Right lobe of liver (tissue), 6 donors: ENCODE data around the gene LDHAL6A. TPM values are rescaled to one million over a fixed set of nuclear protein-coding genes. Genes with fewer than 3 reads are reported as not detected.

ENCODE experiments used
- ATAC-seq, 4 donors: fragments of 200-7000 bp; cut with Tn5 transposase; one replicate each; pipeline ENCODE4 v1.9.1; 2020; ENCODE audit warnings: mild to moderate bottlenecking in 4 of 4, moderate library complexity in 4 of 4
- DNase-seq, 3 donors: peaks; one replicate each; pipeline ENCODE4 v3.0.0-alpha.2; 2020
- H3K27ac ChIP-seq, 3 donors: fragments of 200-600 bp; one replicate each; pipeline ENCODE4 v1.8.0; 2022
- H3K27me3 ChIP-seq, 2 donors: fragments of 200-600 bp; one replicate each; pipeline ENCODE4 v1.8.0; 2022
- H3K36me3 ChIP-seq, 4 donors: fragments of 200-600 bp; sonication (generic) in 1 of 4; one replicate each; pipeline versions ENCODE4 v1.5.1 to v1.8.0; 2017 to 2022; ENCODE audit warnings: control low read depth in 1 of 4
- H3K4me1 ChIP-seq, 4 donors: fragments of 200-600 bp; sonication (generic) in 1 of 4; one replicate each; pipeline versions ENCODE4 v1.5.1 to v1.8.0; 2017 to 2022; ENCODE audit warnings: control low read depth in 1 of 4
- H3K4me3 ChIP-seq, 3 donors: fragments of 200-600 bp; one replicate each; pipeline ENCODE4 v1.8.0; 2022
- H3K9me3 ChIP-seq, 4 donors: fragments of 200-600 bp; sonication (generic) in 1 of 4; one replicate each; pipeline versions ENCODE4 v1.5.1 to v1.8.0; 2017 to 2022; ENCODE audit warnings: control low read depth in 1 of 4
- POLR2A ChIP-seq: fragments of 450-650 bp; IDR thresholded peaks from one replicate; pipeline ENCODE4 v1.6.1; 2017; ENCODE audit warnings: antibody characterized with exemption, mild to moderate bottlenecking
- WGBS: methylation state at CpG from one replicate; pipeline ENCODE4 v1.1.6; 2018; ENCODE audit warnings: low coverage, low lambda C conversion rate; ENCODE audit not compliant: insufficient coverage; ENCODE audit errors: missing lambda C conversion rate; 5-methylcytosine and 5-hydroxymethylcytosine counted together
- intact Hi-C, 2 donors: fragments of 100-400 bp; cut with DNase I; formaldehyde crosslinking; loops; one replicate each; pipeline versions ENCODE4 v1.11.2 to v1.14.1; 2022
- total RNA-seq, 6 experiments: library from RNA; depleted of rRNA in 2 of 6; stranded (reverse); fragments of >200 nt in 2 of 6; fragmentation: NEBNext Ultra II Directional in 3 of 6; extraction: Animal tissue kit (Norgen Biotek cat#: 25700) in 3 of 6; gene quantifications; one replicate each; pipeline versions ENCODE4 v1.1.0 to v1.2.4, GENCODE V29; 2016 to 2023
- TF ChIP-seq, protein P1 (sequence below), 4 donors: fragments of 200-600 bp in 3 of 4; fragments of 450-650 bp in 1 of 4; IDR thresholded peaks; one replicate each; pipeline versions ENCODE4 v1.5.1 to v1.8.0; 2016 to 2022; ENCODE audit warnings: antibody characterized with exemption in 4 of 4, mild to moderate bottlenecking in 2 of 4
- donor health status: DM: no; HTN: yes; CAD: no.
- donor health status: DM: no; HTN: no; CAD: no.
- donor health status: DM: no; HTN: no; CAD: no.
- donor health status: DM: no; HTN: yes; CAD: no.
- donor health status: DM: no; HTN: yes; CAD: no.

The LDHAL6A gene
- total RNA-seq, 6 experiments from 2014 or later = not detected

DNA sequence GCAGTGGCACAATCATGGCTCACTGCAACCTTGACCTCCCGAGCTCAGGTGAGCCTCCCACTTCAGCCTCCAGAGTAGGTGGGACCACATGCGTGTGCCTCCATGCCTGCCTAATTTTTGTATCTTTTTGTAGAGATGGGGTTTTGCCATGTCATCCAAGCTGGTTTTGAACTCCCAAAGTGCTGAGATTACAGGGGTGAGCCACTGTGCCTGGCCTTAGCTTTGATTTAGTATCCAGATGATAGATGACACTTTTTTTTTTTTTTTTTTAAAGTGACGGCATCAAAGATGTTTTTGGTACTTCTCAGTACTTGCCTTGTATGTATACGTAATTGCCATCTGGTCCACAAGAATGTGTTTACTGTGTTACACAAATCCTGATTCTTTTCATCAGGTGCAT, 23.4 kb downstream of the LDHAL6A start:
- Histone ChIP-seq H3K4me1 (no peaks in the 10 kb centered on the region), H3K9me3 (no peaks in the 10 kb centered on the region), H3K36me3 (peaks cover 0 to 68% (median 17%) of the 10 kb centered on the region in 4 donors), H3K27ac (no peak overlapping the region), H3K27me3 (no peaks in the 10 kb centered on the region), H3K4me3 (no peak overlapping the region)
- WGBS = 96% methylated on average over 4 of the region's 4 CpGs
- DNase-seq = no peak
- ATAC-seq = no peak
- TF ChIP-seq POLR2A = no peak
- intact Hi-C loops = no loop called here

GRCh38 chr11:18485913-18486528, 30.4 kb downstream of the LDHAL6A start:
- intact Hi-C loops = no loop called here
- ATAC-seq (no peak), DNase-seq (no peak)
- H3K9me3 ChIP-seq = no peaks in the 10 kb centered on the region
- H3K4me3 ChIP-seq = no peak overlapping the region
- TF ChIP-seq, protein P1, sequence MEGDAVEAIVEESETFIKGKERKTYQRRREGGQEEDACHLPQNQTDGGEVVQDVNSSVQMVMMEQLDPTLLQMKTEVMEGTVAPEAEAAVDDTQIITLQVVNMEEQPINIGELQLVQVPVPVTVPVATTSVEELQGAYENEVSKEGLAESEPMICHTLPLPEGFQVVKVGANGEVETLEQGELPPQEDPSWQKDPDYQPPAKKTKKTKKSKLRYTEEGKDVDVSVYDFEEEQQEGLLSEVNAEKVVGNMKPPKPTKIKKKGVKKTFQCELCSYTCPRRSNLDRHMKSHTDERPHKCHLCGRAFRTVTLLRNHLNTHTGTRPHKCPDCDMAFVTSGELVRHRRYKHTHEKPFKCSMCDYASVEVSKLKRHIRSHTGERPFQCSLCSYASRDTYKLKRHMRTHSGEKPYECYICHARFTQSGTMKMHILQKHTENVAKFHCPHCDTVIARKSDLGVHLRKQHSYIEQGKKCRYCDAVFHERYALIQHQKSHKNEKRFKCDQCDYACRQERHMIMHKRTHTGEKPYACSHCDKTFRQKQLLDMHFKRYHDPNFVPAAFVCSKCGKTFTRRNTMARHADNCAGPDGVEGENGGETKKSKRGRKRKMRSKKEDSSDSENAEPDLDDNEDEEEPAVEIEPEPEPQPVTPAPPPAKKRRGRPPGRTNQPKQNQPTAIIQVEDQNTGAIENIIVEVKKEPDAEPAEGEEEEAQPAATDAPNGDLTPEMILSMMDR (IDR thresholded peaks at IDR 0.05) = no peak
- no peak for TF ChIP-seq POLR2A
- H3K27me3 ChIP-seq = no peaks in the 10 kb centered on the region
- peaks cover 0 to 44% (median 10%) of the 10 kb centered on the region in 4 donors for H3K36me3 ChIP-seq
- no peaks in the 10 kb centered on the region for H3K4me1 ChIP-seq
- no peak overlapping the region for H3K27ac ChIP-seq
- WGBS = 100% methylated on average over 4 of the region's 8 CpGs

DNA sequence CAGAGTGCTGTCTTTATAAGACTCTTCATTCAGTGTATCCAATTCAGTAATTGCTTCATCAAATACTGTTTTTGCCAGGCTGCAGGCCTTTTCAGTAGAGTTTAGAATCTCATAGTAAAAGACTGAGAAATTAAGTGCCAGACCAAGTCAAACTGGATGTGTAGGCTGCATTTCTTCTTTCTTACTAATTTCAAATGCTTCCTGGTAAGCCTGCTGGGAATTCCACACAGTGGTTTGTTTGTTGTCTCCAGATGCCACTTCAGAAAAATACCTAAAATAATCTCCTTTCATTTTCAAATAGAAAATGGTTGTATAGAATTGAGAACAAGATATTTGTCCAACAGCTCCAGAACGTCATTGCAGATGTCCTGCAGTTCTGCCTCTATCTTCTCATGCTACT, 34.7 kb downstream of the LDHAL6A start:
- Histone ChIP-seq H3K4me1 (no peaks in the 10 kb centered on the region), H3K36me3 (peaks cover 0 to 22% (median 1%) of the 10 kb centered on the region in 4 donors), H3K27me3 (no peaks in the 10 kb centered on the region), H3K27ac (no peak overlapping the region), H3K4me3 (no peak overlapping the region), H3K9me3 (no peaks in the 10 kb centered on the region)
- intact Hi-C loops = no loop called here
- TF ChIP-seq, protein P1 (IDR thresholded peaks at IDR 0.05) = no peak
- TF ChIP-seq POLR2A = no peak
- no peak for DNase-seq
- no peak for ATAC-seq
- WGBS = 70% methylated on average over 1 of the region's 1 CpG

DNA sequence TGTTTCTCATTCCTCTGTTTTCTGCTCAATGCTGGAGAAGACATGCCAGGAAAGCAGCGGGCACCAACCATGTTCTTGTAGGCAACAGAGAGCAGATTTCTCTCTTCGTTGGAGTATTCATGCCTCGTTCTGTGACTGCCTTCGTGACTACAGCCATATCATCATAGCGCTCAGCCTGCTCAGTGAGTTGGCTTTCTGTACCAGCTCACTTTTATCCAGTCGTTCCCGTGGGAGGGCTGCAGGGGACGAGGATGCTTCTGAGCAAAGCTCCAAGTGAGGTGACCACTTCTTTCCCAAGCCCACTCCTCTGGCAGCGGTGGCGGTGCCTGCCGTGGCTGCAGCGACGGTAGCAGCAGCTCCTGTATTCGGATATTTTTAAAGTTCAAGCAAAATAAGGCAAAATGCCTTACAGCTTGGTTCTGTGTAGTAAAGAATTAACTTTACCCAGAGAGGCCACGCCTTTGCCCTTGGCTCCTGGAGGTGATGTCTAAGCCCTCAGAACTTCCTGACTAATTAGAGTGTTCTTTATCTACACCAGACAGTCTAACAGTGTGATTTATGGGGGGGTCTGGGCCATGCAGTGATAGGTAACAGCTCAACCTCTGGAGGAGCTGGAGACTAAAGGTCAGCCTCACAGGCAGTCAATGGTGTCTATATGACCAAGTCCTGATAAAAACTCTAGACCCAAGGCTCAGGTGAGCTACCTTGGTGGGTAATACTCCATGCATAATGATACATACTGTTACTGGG, 35.3 kb downstream of the LDHAL6A start:
- intact Hi-C loops = no loop called here
- H3K9me3 ChIP-seq = no peaks in the 10 kb centered on the region
- no peak overlapping the region for H3K4me3 ChIP-seq
- ATAC-seq (no peak), DNase-seq (no peak)
- TF ChIP-seq POLR2A = no peak
- TF ChIP-seq, protein P1 (IDR thresholded peaks at IDR 0.05) = no peak
- no peak overlapping the region for H3K27ac ChIP-seq
- WGBS = 92% methylated on average over 12 of the region's 15 CpGs
- peaks cover 0 to 22% (median 1%) of the 10 kb centered on the region in 4 donors for H3K36me3 ChIP-seq
- H3K4me1 ChIP-seq = no peaks in the 10 kb centered on the region
- H3K27me3 ChIP-seq = no peaks in the 10 kb centered on the region

DNA sequence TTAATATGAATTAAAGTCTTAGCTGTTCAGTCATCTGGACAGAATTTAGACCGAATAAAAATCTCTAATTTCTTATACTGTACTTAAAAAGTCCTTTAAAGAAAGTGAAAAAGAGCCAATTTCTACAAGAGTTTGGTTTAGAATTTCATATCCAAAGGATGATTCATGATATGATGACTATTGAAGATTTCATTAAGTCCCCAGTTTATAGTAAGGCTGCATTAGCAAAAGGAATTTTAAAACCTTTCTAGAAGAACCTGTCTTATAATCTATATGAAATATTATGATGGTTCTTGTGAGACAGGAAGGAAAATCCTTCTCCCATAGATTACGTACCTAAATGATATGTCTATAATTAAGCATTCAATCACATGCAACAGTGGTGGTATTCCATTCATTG, 36.3 kb downstream of the LDHAL6A start:
- ATAC-seq (no peak), DNase-seq (no peak)
- H3K4me3 ChIP-seq = no peak overlapping the region
- peaks cover 0 to 22% (median 1%) of the 10 kb centered on the region in 4 donors for H3K36me3 ChIP-seq
- no peaks in the 10 kb centered on the region for H3K4me1 ChIP-seq
- H3K9me3 ChIP-seq = no peaks in the 10 kb centered on the region
- TF ChIP-seq POLR2A = no peak
- TF ChIP-seq, protein P1 (IDR thresholded peaks at IDR 0.05) = no peak
- no peak overlapping the region for H3K27ac ChIP-seq
- WGBS = 94% methylated on average over 2 of the region's 2 CpGs
- no peaks in the 10 kb centered on the region for H3K27me3 ChIP-seq
- intact Hi-C loops = no loop called here
